HepG2 (cell line): Measurements from ENCODE around the gene COMMD4. TPM values are rescaled to one million over a fixed set of nuclear protein-coding genes. Genes with fewer than 3 reads are reported as not detected.
A peak's percentile ranks its signal among the peaks of the same experiment; 100 is the strongest.

ENCODE experiments used
- BCL6 ChIP-seq: IDR thresholded peaks from 2 replicates; pipeline ENCODE4 v1.6.1; 2016; ENCODE audit warnings: missing genetic modification reagents, missing compliant biosample characterization
- CEBPB ChIP-seq: IDR thresholded peaks from 2 replicates; pipeline ENCODE4 v1.6.1; 2011; ENCODE audit warnings: low read depth, low read length, improper control_type of control experiment, borderline replicate concordance
- CSRNP2 ChIP-seq: sonication (generic); formaldehyde crosslinking; conservative IDR thresholded peaks from 2 replicates; pipeline ENCODE4 v1.8.0; 2022; ENCODE audit warnings: low read depth, missing genetic modification reagents
- E2F2 ChIP-seq: sonication (generic); formaldehyde crosslinking; IDR thresholded peaks from 2 replicates; pipeline ENCODE4 v1.4.0; 2020; ENCODE audit warnings: missing genetic modification reagents, borderline replicate concordance
- HNRNPL ChIP-seq: fragments of 200-400 bp; formaldehyde crosslinking; IDR thresholded peaks from 2 replicates; pipeline ENCODE4 v1.6.1; 2017; ENCODE audit warnings: mild to moderate bottlenecking, low read depth, low read length
- JUN ChIP-seq: sonication (generic); formaldehyde crosslinking; IDR thresholded peaks from 2 replicates; pipeline ENCODE4 v1.4.0; 2020; ENCODE audit warnings: mild to moderate bottlenecking, missing genetic modification reagents
- MBNL3 ChIP-seq: fragments of 250-450 bp; sonication (Bioruptor Pico); conservative IDR thresholded peaks from 2 replicates; pipeline ENCODE4 v1.8.0; 2022; ENCODE audit warnings: mild to moderate bottlenecking, inconsistent platforms
- NR2C2 ChIP-seq: sonication (generic); formaldehyde crosslinking; IDR thresholded peaks from 2 replicates; pipeline ENCODE4 v1.4.0; 2020; ENCODE audit warnings: missing genetic modification reagents, mild to moderate bottlenecking, moderate library complexity, borderline replicate concordance
- RAD51 ChIP-seq: fragments of 450-650 bp; IDR thresholded peaks from 2 replicates; pipeline ENCODE4 v1.6.1; 2016; ENCODE audit warnings: borderline replicate concordance
- SRSF9 ChIP-seq: fragments of 200-400 bp; formaldehyde crosslinking; IDR thresholded peaks from 2 replicates; pipeline ENCODE4 v1.6.1; 2018; ENCODE audit warnings: borderline replicate concordance, mild to moderate bottlenecking, low read depth, low read length; ENCODE audit not compliant: insufficient read depth, poor library complexity, severe bottlenecking
- TFE3 ChIP-seq: IDR thresholded peaks from 2 replicates; pipeline ENCODE4 v1.6.1; 2016
- ZBTB38 ChIP-seq: sonication (generic); formaldehyde crosslinking; IDR thresholded peaks from 2 replicates; pipeline ENCODE4 v1.5.1; 2020; ENCODE audit warnings: mild to moderate bottlenecking, missing genetic modification reagents
- ZEB1 ChIP-seq: IDR thresholded peaks from 2 replicates; pipeline ENCODE4 v1.6.1; 2012; ENCODE audit warnings: mild to moderate bottlenecking, low read depth, inconsistent platforms; ENCODE audit not compliant: insufficient replicate concordance
- ZNF12 ChIP-seq: sonication (generic); formaldehyde crosslinking; IDR thresholded peaks from 2 replicates; pipeline ENCODE4 v1.5.0; 2020; ENCODE audit warnings: missing genetic modification reagents
- ZNF619 ChIP-seq: sonication (generic); formaldehyde crosslinking; IDR thresholded peaks from 2 replicates; pipeline ENCODE4 v1.4.0; 2020; ENCODE audit warnings: mild to moderate bottlenecking, missing genetic modification reagents
- ZNF841 ChIP-seq: sonication (generic); formaldehyde crosslinking; IDR thresholded peaks from 2 replicates; pipeline ENCODE4 v1.8.1; 2023; ENCODE audit warnings: missing genetic modification reagents, borderline replicate concordance
- polyA plus RNA-seq, 8 experiments: library from polyadenylated mRNA; depleted of rRNA in 3 of 8; stranded (reverse) in 7 of 8; unstranded in 1 of 8; fragments of >200 nt; fragmentation: Illumina TruSeq in 4 of 8; extraction: Trizol in 4 of 8; gene quantifications; 2 replicates each; pipeline versions ENCODE4 v1.2.1 to v1.2.3, GENCODE V29; 2011 to 2016; ENCODE audit warnings: low read depth in 4 of 8, missing spikeins in 1 of 8, mixed read lengths in 1 of 8; ENCODE audit not compliant: insufficient read depth in 1 of 8
- total RNA-seq, 5 experiments: library from RNA; depleted of rRNA; stranded (reverse); fragments of >200 nt; fragmentation: Illumina TruSeq; extraction: Trizol; gene quantifications; 2 replicates each; pipeline ENCODE4 v1.2.3, GENCODE V29; 2016; ENCODE audit warnings: low read depth in 1 of 5
- TF ChIP-seq, protein P1 (sequence below): sonication (generic); formaldehyde crosslinking; IDR thresholded peaks from 2 replicates; pipeline ENCODE4 v1.4.0; 2020; ENCODE audit warnings: missing genetic modification reagents, borderline replicate concordance
- TF ChIP-seq, protein P2 (sequence below): sonication (generic); formaldehyde crosslinking; IDR thresholded peaks from 2 replicates; pipeline ENCODE4 v1.4.0; 2020; ENCODE audit warnings: missing genetic modification reagents, mild to moderate bottlenecking, borderline replicate concordance

The COMMD4 gene
- total and polyA plus RNA-seq, 2 of the 13 experiments (the other 11 are each of a cell fraction or from before 2014, with no cell fraction given), result 45.8 to 89.9 TPM

GRCh38 chr15:75347222-75348033 is 11.6 kb downstream of the COMMD4 start (continued):
- TF ChIP-seq MBNL3 (no peak), TFE3 (CRISPR knock-in tag) (no peak), CSRNP2 (CRISPR knock-in tag) (no peak), CEBPB (no peak), JUN (CRISPR knock-in tag) (no peak), ZBTB38 (CRISPR knock-in tag) (no peak), RAD51 (no peak), ZEB1 (peak; percentile 64), ZNF841 (CRISPR knock-in tag) (no peak), ZNF12 (CRISPR knock-in tag) (peak; percentile 12; the same call in 1 of the 2 replicates), E2F2 (CRISPR knock-in tag) (no peak), ZNF619 (CRISPR knock-in tag) (no peak; the same call in 1 of the 2 replicates), SRSF9 (no peak), NR2C2 (CRISPR knock-in tag) (0 out of 2 replicates have a peak, but pooled peaks have one; percentile 19), HNRNPL (no peak), BCL6 (CRISPR knock-in tag) (no peak)
- TF ChIP-seq, protein P1, sequence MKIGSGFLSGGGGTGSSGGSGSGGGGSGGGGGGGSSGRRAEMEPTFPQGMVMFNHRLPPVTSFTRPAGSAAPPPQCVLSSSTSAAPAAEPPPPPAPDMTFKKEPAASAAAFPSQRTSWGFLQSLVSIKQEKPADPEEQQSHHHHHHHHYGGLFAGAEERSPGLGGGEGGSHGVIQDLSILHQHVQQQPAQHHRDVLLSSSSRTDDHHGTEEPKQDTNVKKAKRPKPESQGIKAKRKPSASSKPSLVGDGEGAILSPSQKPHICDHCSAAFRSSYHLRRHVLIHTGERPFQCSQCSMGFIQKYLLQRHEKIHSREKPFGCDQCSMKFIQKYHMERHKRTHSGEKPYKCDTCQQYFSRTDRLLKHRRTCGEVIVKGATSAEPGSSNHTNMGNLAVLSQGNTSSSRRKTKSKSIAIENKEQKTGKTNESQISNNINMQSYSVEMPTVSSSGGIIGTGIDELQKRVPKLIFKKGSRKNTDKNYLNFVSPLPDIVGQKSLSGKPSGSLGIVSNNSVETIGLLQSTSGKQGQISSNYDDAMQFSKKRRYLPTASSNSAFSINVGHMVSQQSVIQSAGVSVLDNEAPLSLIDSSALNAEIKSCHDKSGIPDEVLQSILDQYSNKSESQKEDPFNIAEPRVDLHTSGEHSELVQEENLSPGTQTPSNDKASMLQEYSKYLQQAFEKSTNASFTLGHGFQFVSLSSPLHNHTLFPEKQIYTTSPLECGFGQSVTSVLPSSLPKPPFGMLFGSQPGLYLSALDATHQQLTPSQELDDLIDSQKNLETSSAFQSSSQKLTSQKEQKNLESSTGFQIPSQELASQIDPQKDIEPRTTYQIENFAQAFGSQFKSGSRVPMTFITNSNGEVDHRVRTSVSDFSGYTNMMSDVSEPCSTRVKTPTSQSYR (CRISPR knock-in tag), result no peak
- TF ChIP-seq, protein P2, sequence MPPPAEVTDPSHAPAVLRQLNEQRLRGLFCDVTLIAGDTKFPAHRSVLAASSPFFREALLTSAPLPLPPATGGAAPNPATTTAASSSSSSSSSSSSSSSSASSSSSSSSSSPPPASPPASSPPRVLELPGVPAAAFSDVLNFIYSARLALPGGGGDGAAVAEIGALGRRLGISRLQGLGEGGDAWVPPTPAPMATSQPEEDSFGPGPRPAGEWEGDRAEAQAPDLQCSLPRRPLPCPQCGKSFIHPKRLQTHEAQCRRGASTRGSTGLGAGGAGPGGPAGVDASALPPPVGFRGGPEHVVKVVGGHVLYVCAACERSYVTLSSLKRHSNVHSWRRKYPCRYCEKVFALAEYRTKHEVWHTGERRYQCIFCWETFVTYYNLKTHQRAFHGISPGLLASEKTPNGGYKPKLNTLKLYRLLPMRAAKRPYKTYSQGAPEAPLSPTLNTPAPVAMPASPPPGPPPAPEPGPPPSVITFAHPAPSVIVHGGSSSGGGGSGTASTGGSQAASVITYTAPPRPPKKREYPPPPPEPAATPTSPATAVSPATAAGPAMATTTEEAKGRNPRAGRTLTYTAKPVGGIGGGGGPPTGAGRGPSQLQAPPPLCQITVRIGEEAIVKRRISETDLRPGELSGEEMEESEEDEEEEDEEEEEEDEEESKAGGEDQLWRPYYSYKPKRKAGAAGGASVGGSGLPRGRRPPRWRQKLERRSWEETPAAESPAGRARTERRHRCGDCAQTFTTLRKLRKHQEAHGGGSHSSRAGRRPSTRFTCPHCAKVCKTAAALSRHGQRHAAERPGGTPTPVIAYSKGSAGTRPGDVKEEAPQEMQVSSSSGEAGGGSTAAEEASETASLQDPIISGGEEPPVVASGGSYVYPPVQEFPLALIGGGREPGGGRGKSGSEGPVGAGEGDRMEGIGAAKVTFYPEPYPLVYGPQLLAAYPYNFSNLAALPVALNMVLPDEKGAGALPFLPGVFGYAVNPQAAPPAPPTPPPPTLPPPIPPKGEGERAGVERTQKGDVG (CRISPR knock-in tag), result peak; percentile 68; the same call in 1 of the 2 replicates
